Loucy (cell line): ENCODE data around the gene HAUS6.

Source experiments
- CTCF ChIP-seq: fragments of 200-600 bp; sonication (generic); conservative IDR thresholded peaks from 2 replicates; pipeline ENCODE4 v1.5.1; 2014; ENCODE audit warnings: mild to moderate bottlenecking, antibody characterized with exemption, low read length
- EZH2phosphoT487 ChIP-seq: fragments of 200-600 bp; IDR thresholded peaks from 2 replicates; pipeline ENCODE4 v1.6.1; 2018; ENCODE audit warnings: antibody characterized with exemption, mild to moderate bottlenecking, moderate library complexity, borderline replicate concordance

GRCh38 chr9:19033015-19033414 is 69.7 kb downstream of the HAUS6 start, which contains the start of gene SAXO1:
- TF ChIP-seq CTCF (no peak), EZH2phosphoT487 (no peak)
